Upper lobe of left lung (tissue), 4 donors: ENCODE results near the gene SHKBP1.

Experiments used
- EP300 ChIP-seq, 4 donors: sonication (generic); formaldehyde crosslinking; IDR thresholded peaks; one replicate each; pipeline ENCODE4 v1.5.1; 2017; ENCODE audit warnings: antibody characterized with exemption in 4 of 4, control low read depth in 2 of 4
- POLR2A ChIP-seq, 4 donors: fragments of 450-650 bp; IDR thresholded peaks; one replicate each; pipeline ENCODE4 v1.5.1; 2016 to 2017; ENCODE audit warnings: antibody characterized with exemption in 4 of 4, mild to moderate bottlenecking in 2 of 4
- POLR2AphosphoS5 ChIP-seq, 2 donors: sonication (generic); formaldehyde crosslinking; IDR thresholded peaks; one replicate each; pipeline ENCODE4 v1.5.1; 2017; ENCODE audit warnings: antibody characterized with exemption in 2 of 2
- TF ChIP-seq, protein P1 (sequence below), 6 experiments: fragments of 450-650 bp in 4 of 6; fragments of 200-600 bp in 2 of 6; sonication (generic) in 2 of 6; IDR thresholded peaks; one replicate each; pipeline ENCODE4 v1.5.1; 2016 to 2019; ENCODE audit warnings: antibody characterized with exemption in 6 of 6

DNA sequence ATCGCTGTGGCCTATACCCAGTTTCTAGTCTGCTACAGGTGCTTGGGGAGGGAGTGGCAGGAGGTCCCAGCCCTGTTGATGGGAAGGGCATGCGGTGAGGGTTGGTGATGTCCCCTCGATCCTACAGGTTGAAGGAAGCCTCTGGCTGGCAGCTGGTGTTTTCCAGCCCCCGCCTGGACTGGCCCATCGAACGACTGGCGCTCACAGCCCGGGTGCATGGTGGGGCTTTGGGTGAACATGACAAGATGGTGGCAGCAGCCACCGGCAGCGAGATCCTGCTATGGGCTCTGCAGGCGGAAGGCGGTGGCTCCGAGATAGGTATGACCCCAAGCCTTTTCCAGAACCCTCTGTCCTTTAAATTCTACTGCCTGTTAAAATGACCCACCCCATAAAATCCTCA is 3.9 kb downstream of the SHKBP1 start:
- TF ChIP-seq, protein P1, sequence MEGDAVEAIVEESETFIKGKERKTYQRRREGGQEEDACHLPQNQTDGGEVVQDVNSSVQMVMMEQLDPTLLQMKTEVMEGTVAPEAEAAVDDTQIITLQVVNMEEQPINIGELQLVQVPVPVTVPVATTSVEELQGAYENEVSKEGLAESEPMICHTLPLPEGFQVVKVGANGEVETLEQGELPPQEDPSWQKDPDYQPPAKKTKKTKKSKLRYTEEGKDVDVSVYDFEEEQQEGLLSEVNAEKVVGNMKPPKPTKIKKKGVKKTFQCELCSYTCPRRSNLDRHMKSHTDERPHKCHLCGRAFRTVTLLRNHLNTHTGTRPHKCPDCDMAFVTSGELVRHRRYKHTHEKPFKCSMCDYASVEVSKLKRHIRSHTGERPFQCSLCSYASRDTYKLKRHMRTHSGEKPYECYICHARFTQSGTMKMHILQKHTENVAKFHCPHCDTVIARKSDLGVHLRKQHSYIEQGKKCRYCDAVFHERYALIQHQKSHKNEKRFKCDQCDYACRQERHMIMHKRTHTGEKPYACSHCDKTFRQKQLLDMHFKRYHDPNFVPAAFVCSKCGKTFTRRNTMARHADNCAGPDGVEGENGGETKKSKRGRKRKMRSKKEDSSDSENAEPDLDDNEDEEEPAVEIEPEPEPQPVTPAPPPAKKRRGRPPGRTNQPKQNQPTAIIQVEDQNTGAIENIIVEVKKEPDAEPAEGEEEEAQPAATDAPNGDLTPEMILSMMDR (IDR thresholded peaks at IDR 0.05), result no peak
- TF ChIP-seq EP300 (IDR thresholded peaks at IDR 0.05) (no peak), POLR2A (IDR thresholded peaks at IDR 0.05) (no peak), POLR2AphosphoS5 (IDR thresholded peaks at IDR 0.05) (no peak)
